RKO (cell line): ENCODE results near the gene ADAT3.
"Not testable (repeated sequence)": the region's sequence is repeated elsewhere in the genome, so short reads cannot be mapped to it uniquely, and the experiment has no call there.

Experiments used
- DNase-seq: peaks from one replicate; pipeline ENCODE4 v3.0.0-alpha.2; 2016; ENCODE audit warnings: low spot score

ADAT3 gene

GRCh38 chr19:1882786-1883692, 22.2 kb upstream of the ADAT3 start:
- no peak for DNase-seq

GRCh38 chr19:1883784-1884183, 21.4 kb upstream of the ADAT3 start:
- no peak for DNase-seq

DNA sequence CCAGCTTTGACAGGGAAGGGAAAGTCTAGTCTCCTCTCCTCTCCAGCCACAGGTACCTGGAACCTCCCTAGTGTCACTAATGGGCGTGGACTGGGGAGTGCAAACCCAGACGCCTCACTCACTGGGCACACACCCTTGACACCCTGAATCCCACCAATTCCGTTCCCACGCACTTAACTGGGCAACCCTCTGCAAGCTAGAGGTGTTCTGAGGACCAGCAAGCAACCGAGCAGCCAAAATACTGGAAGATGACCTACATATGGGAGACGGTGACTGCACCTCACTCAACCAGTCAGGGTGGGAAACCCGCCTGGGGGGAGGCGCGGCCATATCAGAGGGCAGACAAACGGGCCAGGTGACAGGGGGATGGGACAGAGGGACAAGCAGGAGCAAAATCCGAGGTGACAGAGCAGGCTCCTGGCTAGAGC, 20.9 kb upstream of the ADAT3 start:
- DNase-seq: no peak

DNA sequence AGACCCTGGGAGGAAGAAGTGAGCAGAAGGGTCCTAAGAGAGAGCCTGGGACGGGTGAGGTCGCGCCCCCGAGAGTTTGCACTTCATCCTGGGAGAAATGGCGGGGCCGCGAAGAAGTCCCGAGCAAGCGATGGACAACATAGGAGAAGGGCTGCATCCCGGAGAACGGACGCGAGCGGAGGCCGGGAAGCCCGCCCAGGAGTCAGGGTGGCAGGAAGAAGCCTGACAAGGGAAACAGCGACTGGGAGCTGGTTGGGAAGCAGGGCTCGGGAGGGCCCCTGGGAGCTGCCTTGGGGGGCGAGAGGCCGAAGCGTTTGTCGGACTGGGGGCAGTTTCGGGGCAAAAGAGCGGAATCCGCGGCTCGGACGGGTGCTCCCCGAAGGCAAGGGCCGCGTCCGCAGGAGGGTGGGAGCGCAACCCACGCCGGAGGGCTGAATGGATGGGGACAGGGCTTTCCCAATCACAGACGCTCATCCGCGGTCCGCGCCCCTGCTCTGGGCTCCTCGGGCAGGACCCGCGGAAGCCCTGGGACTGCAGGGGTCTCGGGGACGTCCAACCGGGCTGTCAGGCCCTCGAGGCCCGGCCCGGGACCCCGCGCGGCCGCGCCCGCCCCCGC, 20.4 kb upstream of the ADAT3 start:
- DNase-seq: peak; percentile 53

DNA sequence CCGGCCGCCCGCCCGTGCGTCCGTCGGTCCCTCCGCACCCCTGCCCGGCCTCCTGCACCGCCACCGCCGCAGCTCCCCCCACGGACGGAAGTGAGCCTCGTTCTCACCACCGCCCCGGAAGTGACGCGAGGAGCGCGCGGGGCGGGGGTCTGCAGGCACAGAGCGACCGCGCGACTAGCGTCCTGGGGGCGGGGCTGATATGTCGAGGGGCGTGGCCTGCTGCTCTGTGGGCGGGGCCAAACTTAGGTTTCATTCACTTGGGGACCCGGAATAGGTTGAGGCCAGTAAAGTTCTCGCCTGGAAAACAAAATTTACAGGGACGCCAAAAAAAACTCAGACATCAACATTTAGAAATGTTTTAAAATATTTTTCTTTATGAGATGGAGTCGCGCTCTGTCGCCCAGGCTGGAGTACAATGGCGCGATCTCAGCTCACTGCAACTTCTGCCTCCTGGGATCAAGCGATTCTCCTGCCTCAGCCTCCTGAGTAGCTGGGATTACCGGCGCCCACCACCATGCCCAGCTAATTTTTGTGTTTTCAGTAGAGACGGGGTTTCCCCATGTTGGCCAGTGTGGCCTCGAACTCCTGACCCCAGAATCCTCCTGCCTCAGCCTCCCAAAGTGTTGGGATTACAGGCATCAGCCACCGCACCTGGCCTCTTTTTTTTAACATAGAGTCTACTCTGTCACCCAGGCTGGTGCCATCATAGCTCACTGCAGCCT, 19.6 kb upstream of the ADAT3 start, which contains the start of gene ABHD17A:
Gene ABHD17A, minus strand, starts transcription at position 99 of the 722 bp plus-strand sequence. CDS start 3,930 bp downstream, outside the sequence.
- peak; percentile 91 for DNase-seq

- not testable (repeated sequence) for DNase-seq
Observed at GRCh38 chr19:1886360-1886759, 18.8 kb upstream of the ADAT3 start.

DNA sequence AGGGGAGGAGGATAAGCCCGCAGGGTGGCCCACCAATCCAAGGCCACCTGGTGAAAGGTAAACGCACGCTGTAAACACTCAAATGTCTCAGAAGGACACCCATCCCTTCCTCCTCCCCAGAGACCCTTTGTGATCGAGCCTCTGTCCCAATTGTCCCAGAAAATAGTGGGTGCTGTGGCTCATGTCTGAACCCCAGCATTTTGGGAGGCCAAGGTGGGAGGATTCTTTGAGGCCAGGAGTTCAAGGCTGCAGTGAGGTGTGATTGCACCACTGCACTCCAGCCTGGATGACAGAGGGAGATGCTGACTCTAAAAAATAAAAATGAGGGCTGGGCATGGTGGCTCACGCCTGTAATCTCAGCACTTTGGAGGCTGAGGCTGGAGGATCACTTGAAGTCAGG, 16.8 kb upstream of the ADAT3 start:
- DNase-seq: no peak

- no peak for DNase-seq
Observed at GRCh38 chr19:1889907-1890306, 15.3 kb upstream of the ADAT3 start.

DNA sequence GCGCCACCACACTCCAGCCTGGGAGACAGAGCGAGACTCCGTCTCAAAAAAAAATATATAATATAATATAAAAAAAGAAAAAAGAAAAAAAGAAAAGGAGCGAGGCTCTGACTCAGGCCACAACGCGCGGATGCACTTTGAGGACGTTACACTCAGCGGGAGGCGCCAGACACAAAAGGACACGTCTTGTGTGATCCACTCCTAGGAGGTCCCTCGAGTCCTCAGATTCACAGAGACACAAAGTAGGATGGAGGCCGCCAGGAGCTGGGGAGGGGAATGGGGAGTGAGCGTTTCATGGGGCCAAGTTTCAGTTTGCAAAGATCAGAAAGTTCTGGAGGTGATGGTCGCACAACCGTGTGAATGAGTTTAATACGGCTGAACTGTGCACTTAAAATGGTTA, 11.4 kb upstream of the ADAT3 start:
- DNase-seq: no peak

DNA sequence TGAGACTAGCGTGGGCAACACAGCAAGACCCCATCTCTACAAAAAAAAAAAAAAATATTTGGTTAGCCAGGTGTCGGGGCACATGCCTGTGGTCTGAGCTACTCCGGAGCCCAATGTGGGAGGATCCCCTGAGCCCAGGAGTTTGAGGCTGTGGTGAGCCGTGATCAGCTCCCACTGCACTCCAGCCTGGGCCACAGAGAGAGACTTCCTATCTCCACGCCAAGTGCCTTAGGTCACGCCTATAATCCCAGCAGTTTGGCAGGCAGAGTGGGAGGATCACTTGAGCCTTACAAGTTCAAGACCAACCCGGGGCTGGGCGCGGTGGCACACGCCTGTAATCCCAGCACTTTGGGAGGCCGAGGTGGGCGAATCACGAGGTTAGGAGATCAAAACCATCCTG, 8.7 kb upstream of the ADAT3 start:
- DNase-seq: no peak

- DNase-seq: no peak
Observed at GRCh38 chr19:1901940-1902404, 3.2 kb upstream of the ADAT3 start.

- DNase-seq: no peak
Observed at GRCh38 chr19:1902923-1903322, 2.3 kb upstream of the ADAT3 start.

GRCh38 chr19:1904860-1905109, 414 bp upstream of the ADAT3 start:
- no peak for DNase-seq

- DNase-seq: no peak
Observed at GRCh38 chr19:1905863-1906375, 720 bp downstream of the ADAT3 start.

GRCh38 chr19:1906985-1907562, 1.9 kb downstream of the ADAT3 start:
- DNase-seq: no peak

GRCh38 chr19:1907563-1908363, 2.6 kb downstream of the ADAT3 start:
- no peak for DNase-seq

DNA sequence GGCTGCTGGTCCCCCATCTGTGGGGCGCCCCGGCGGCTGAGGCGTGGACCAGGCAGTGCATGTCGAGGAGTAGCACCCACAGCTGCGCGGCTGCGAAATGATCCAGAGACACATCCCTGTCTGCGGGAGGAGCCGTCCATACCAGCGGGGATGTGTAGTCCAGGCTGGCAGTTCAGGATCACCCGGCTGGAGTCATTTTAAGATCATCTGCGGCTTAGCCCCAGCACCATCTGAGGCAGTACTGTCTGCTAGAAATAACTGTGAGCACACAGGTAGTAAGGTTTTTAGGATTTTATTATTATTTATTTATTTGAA, 3.1 kb downstream of the ADAT3 start:
- DNase-seq: no peak

GRCh38 chr19:1909761-1910080, 4.5 kb downstream of the ADAT3 start:
- no peak for DNase-seq

DNA sequence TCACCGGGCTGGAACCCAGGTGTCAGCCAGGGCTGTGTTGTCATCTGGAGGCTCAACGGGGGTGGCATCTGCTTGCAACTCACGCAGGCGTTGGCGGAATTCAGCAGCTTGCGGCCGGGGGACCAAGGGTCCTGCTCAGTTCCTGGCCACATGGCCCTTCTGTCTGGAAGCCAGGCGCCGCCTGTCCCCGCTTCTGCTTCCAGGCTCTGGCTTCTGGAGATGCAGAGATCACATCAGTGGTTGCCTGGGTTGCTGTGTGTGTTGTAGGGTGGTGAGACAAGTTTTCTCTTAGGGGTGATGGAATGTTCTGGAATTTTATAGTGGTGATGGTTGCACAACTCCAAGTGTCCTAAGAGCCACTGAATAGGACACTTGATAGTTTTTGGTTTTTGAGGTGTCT, 5.0 kb downstream of the ADAT3 start:
- no peak for DNase-seq

GRCh38 chr19:1911098-1911497, 5.9 kb downstream of the ADAT3 start:
- no peak for DNase-seq

- DNase-seq: no peak
Observed at GRCh38 chr19:1911995-1912394, 6.8 kb downstream of the ADAT3 start.
